Measurements from ENCODE around the gene SAMD3.
"Not testable (repeated sequence)": the region's sequence is repeated elsewhere in the genome, so short reads cannot be mapped to it uniquely, and the experiment has no call there.

The SAMD3 gene

DNA sequence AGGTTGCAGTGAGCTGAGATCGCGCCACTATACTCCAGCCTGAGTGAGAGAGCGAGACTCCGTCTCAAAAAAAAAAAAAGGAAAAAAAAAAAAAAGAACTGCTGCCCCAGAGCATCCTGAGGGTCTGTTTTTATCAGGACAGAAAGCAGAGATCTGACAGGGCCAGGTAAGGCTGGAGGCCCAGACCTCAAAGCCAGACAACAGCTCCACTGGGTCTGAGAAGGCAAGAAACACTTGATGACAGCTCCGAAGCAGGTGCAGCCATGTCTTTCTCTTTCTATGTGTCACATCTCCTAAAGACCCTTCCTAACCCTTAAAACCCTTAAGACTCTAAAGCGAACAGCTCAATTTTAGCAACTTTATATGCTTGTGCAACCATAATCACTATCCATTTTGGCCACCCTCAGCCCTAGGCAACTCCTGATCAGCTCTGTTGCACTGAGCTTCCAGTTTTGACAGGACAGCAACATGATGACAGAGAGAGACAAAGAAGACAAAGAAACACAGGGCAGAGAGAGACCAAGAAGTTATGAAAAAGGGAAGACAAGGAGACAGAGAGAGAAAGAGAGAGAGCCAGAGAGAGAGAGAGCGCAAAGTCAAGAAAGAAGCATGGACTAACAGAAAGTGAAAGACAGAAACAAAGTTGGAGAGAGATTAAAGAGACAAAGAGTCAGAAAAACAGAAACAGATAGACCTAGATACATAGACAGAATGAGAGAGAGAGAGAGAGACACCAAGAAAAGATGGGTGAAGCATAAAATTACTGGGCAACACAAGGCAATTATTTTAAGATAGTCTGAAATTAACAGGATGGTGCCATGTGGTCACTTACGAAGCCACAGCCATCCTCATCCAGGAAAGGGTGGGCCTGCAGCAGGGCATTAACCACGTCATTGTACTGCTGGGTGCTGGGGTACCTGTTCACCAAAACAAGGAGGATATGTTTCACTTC lies 39.2 kb downstream of the SAMD3 start:
- H3K27me3 ChIP-seq (replicated peaks; ENCODE audit: control insufficient read depth, insufficient read depth, low read length): no peaks in the 10 kb centered on the region
- TF ChIP-seq, protein P1, sequence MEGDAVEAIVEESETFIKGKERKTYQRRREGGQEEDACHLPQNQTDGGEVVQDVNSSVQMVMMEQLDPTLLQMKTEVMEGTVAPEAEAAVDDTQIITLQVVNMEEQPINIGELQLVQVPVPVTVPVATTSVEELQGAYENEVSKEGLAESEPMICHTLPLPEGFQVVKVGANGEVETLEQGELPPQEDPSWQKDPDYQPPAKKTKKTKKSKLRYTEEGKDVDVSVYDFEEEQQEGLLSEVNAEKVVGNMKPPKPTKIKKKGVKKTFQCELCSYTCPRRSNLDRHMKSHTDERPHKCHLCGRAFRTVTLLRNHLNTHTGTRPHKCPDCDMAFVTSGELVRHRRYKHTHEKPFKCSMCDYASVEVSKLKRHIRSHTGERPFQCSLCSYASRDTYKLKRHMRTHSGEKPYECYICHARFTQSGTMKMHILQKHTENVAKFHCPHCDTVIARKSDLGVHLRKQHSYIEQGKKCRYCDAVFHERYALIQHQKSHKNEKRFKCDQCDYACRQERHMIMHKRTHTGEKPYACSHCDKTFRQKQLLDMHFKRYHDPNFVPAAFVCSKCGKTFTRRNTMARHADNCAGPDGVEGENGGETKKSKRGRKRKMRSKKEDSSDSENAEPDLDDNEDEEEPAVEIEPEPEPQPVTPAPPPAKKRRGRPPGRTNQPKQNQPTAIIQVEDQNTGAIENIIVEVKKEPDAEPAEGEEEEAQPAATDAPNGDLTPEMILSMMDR (IDR thresholded peaks at IDR 0.05; ENCODE audit: insufficient read depth, low read length, poor library complexity, severe bottlenecking): no peak
- DNase-seq (ENCODE audit: extremely low read depth, insufficient read length): no peak
- no peaks in the 10 kb centered on the region for H3K36me3 ChIP-seq (ENCODE audit: control insufficient read depth, insufficient read depth, low read length)
- H3K4me3 ChIP-seq (replicated peaks; ENCODE audit: low read depth, low read length): no peak overlapping the region

DNA sequence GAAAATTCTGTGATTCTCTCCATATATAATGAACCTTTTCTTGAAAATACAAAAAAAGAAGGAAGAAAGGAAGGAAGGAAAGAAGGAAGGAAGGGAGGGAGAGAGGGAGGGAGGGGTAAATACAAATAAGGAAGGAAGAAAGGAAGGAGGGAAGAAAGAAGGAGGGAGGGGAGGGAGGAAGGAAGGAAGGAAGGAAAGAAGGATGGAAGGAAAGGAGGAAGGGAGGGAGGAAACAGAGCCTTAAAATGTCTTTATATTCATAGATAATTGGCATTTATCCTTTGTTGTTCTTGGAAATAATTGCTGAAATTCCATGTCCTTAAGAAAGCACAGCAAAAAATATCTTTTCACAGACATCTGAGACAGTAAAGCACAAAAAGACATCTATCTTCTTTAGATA lies 40.3 kb downstream of the SAMD3 start:
- Histone ChIP-seq H3K27me3 (replicated peaks; ENCODE audit: control insufficient read depth, insufficient read depth, low read length) (no peaks in the 10 kb centered on the region), H3K36me3 (ENCODE audit: control insufficient read depth, insufficient read depth, low read length) (no peaks in the 10 kb centered on the region), H3K4me3 (replicated peaks; ENCODE audit: low read depth, low read length) (no peak overlapping the region)
- no peak for DNase-seq (ENCODE audit: extremely low read depth, insufficient read length)
- TF ChIP-seq, protein P1 (IDR thresholded peaks at IDR 0.05; ENCODE audit: insufficient read depth, low read length, poor library complexity, severe bottlenecking): no peak

DNA sequence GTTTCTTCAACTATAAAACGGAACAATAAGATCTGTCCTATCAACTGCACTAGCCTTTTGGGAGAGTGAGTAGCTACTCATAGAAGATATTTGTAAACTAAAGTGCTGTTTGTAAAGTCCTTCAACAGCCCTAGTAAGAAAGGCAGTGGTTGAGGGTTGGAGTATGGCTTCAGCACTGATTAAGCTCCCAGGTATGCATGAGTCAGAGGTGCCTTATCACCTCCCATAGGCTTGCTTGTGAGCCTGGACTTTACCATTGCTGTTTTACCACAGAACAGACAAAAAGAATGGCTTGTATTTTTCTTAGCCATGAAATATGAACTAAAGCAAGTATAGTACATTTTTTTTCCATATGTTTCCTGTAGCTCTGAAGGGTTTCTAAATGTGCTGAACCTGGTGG lies 44.1 kb downstream of the SAMD3 start:
- H3K4me3 ChIP-seq (replicated peaks; ENCODE audit: low read depth, low read length): no peak overlapping the region
- TF ChIP-seq, protein P1 (IDR thresholded peaks at IDR 0.05; ENCODE audit: insufficient read depth, low read length, poor library complexity, severe bottlenecking): no peak
- DNase-seq (ENCODE audit: extremely low read depth, insufficient read length): no peak
- H3K36me3 ChIP-seq (ENCODE audit: control insufficient read depth, insufficient read depth, low read length): no peaks in the 10 kb centered on the region
- no peaks in the 10 kb centered on the region for H3K27me3 ChIP-seq (replicated peaks; ENCODE audit: control insufficient read depth, insufficient read depth, low read length)

DNA sequence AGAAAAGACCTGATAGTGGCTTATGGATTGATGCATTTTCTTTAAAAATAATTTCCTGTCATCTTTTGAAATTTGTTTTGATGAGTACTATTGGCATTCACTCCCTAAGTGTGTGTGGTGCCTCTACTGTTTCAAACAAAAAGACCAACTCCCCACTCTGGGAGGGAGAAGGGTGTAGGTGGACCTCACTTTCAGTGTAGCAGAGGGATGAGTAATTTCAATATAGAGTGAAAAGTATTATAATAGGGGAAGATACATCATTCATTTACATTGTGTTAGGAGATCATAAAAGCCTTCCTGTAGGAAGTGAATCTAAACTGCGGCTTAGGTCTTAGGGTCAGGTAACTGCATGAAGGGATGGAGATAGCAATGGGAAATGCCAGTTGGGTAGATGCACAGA lies 46.4 kb downstream of the SAMD3 start:
- Histone ChIP-seq H3K27me3 (replicated peaks; ENCODE audit: control insufficient read depth, insufficient read depth, low read length) (no peaks in the 10 kb centered on the region), H3K4me3 (replicated peaks; ENCODE audit: low read depth, low read length) (no peak overlapping the region), H3K36me3 (ENCODE audit: control insufficient read depth, insufficient read depth, low read length) (no peaks in the 10 kb centered on the region)
- no peak for DNase-seq (ENCODE audit: extremely low read depth, insufficient read length)
- TF ChIP-seq, protein P1 (IDR thresholded peaks at IDR 0.05; ENCODE audit: insufficient read depth, low read length, poor library complexity, severe bottlenecking): no peak

DNA sequence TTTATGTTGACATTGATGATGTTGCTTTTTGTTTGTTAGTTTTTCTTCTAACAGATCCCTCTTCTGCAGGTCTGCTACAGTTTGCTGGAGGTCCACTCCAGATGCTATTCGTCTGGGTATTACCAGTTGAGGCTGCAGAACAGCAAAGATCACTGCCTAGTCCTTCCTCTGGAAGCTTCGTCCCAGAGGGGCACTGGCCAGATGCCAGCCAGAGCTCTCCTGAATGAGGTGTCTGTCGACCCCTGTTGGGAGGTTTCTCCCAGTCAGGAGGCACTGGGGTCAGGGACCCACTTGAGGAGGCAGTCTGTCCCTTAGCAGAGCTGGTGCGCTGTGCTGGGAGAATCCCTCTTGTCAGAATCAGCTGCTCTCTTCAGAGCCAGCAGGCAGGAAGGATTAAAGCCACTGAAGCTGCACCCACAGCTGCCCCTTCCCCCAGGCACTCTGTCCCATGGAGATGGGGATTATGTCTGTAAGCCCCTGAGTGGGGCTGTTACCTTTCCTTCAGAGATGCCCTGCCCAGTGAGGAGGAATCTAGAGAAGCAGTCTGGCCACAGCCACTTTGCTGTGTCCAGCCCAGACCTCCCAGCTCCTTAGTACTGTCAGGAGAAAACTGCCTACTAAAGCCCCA lies 49.3 kb downstream of the SAMD3 start:
- not testable (repeated sequence) for H3K4me3 ChIP-seq (replicated peaks; ENCODE audit: low read depth, low read length); H3K36me3 ChIP-seq (ENCODE audit: control insufficient read depth, insufficient read depth, low read length); H3K27me3 ChIP-seq (replicated peaks; ENCODE audit: control insufficient read depth, insufficient read depth, low read length); DNase-seq (ENCODE audit: extremely low read depth, insufficient read length)

DNA sequence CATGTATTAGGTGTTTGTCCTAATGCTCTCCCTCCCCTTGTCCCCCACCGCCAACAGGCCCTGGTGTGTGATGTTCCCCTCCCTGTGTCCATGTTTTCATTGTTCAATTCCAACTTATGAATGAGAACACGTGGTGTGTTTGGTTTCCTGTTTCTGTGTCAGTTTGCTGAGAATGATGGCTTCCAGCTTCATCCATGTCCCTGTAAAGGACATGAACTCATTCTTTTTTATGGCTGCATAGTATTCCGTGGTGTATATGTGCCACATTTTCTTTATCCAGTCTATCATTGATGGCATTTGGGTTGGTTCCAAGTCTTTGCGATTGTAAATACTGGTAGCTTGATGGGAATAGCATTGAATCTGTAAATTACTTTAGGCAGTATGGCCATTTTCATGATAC lies 52.6 kb downstream of the SAMD3 start:
- DNase-seq (ENCODE audit: extremely low read depth, insufficient read length); H3K4me3 ChIP-seq (replicated peaks; ENCODE audit: low read depth, low read length); H3K27me3 ChIP-seq (replicated peaks; ENCODE audit: control insufficient read depth, insufficient read depth, low read length): not testable (repeated sequence)

More for the DNA sequence above, 52.6 kb downstream of the SAMD3 start:
- not testable (repeated sequence) for H3K36me3 ChIP-seq (ENCODE audit: control insufficient read depth, insufficient read depth, low read length)

Data from GM06990 (cell line).